ENCODE data around the gene IQCK.

IQCK gene

DNA sequence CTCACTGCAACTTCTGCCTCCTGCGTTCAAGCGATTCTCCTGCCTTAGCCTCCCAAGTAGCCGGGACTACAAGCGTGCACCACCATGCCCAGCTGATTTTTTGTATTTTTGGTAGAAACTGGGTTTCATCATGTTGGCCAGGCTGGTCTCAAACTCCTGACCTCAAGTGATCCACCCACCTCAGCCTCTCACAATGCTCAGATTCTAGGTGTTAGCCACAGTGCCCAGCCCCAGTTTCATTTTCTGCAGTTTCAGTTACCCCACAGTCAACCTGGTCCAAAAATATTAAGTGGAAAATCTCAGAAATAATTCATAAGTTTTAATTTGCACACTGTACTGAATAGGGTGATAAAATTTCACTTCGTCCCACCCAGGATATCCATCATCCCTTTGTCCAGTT, 28.7 kb upstream of the IQCK start:
- H3K4me1 ChIP-seq (ENCODE audit: low read length), result no peaks in the 10 kb centered on the region
- peaks cover 12% of the 10 kb centered on the region for H3K36me3 ChIP-seq (replicated peaks; ENCODE audit: low read depth, low read length)
- no peaks in the 10 kb centered on the region for H3K79me2 ChIP-seq (ENCODE audit: low read length)
- no peak overlapping the region for H2AFZ ChIP-seq (ENCODE audit: low read depth, low read length)
- no peaks in the 10 kb centered on the region for H4K20me1 ChIP-seq (ENCODE audit: insufficient read depth, low read length)
- H3K27ac ChIP-seq (ENCODE audit: low read length), result no peak overlapping the region
- no peak overlapping the region for H3K9ac ChIP-seq (ENCODE audit: low read length)
- H3K4me2 ChIP-seq (ENCODE audit: low read length), result no peak overlapping the region
- no peaks in the 10 kb centered on the region for H3K9me3 ChIP-seq (ENCODE audit: insufficient read depth, low read length)
- no peak for TF ChIP-seq EZH2phosphoT487 (IDR thresholded peaks at IDR 0.05; ENCODE audit: low read depth)
- TF ChIP-seq, protein P1, sequence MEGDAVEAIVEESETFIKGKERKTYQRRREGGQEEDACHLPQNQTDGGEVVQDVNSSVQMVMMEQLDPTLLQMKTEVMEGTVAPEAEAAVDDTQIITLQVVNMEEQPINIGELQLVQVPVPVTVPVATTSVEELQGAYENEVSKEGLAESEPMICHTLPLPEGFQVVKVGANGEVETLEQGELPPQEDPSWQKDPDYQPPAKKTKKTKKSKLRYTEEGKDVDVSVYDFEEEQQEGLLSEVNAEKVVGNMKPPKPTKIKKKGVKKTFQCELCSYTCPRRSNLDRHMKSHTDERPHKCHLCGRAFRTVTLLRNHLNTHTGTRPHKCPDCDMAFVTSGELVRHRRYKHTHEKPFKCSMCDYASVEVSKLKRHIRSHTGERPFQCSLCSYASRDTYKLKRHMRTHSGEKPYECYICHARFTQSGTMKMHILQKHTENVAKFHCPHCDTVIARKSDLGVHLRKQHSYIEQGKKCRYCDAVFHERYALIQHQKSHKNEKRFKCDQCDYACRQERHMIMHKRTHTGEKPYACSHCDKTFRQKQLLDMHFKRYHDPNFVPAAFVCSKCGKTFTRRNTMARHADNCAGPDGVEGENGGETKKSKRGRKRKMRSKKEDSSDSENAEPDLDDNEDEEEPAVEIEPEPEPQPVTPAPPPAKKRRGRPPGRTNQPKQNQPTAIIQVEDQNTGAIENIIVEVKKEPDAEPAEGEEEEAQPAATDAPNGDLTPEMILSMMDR (IDR thresholded peaks at IDR 0.05; ENCODE audit: low read depth, low read length), result no peak
- H3K27me3 ChIP-seq (ENCODE audit: low read depth, low read length), result no peaks in the 10 kb centered on the region
- no peak overlapping the region for H3K4me3 ChIP-seq (ENCODE audit: low read length)

DNA sequence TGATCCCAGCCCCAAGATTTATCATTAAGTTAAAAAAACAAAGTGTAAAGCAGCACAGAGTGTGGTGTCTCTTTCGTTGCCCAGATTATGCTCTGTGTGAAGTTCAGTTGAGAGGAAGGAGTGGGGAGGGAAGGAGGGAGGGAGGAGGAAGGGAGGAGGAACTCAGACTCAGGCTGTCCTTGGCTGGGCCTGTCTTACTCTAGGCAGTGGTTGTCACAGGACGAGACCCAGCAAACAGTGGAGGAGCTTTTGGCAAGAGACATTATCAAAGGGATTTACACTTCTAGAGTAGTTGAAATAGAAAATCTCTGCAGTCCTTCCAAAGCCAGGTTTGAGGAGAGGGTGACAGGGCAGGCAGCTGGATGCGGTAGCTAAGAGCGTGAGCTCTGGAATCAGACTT, 27.9 kb upstream of the IQCK start:
- no peak overlapping the region for H3K4me3 ChIP-seq (ENCODE audit: low read length)
- no peak overlapping the region for H2AFZ ChIP-seq (ENCODE audit: low read depth, low read length)
- no peaks in the 10 kb centered on the region for H3K9me3 ChIP-seq (ENCODE audit: insufficient read depth, low read length)
- no peaks in the 10 kb centered on the region for H3K79me2 ChIP-seq (ENCODE audit: low read length)
- no peaks in the 10 kb centered on the region for H3K4me1 ChIP-seq (ENCODE audit: low read length)
- no peaks in the 10 kb centered on the region for H3K27me3 ChIP-seq (ENCODE audit: low read depth, low read length)
- H3K9ac ChIP-seq (ENCODE audit: low read length), result no peak overlapping the region
- H3K27ac ChIP-seq (ENCODE audit: low read length), result no peak overlapping the region
- H3K4me2 ChIP-seq (ENCODE audit: low read length), result no peak overlapping the region
- H3K36me3 ChIP-seq (replicated peaks; ENCODE audit: low read depth, low read length), result peaks cover 9% of the 10 kb centered on the region
- no peaks in the 10 kb centered on the region for H4K20me1 ChIP-seq (ENCODE audit: insufficient read depth, low read length)
- TF ChIP-seq EZH2phosphoT487 (IDR thresholded peaks at IDR 0.05; ENCODE audit: low read depth), result no peak
- TF ChIP-seq, protein P1 (IDR thresholded peaks at IDR 0.05; ENCODE audit: low read depth, low read length), result no peak

DNA sequence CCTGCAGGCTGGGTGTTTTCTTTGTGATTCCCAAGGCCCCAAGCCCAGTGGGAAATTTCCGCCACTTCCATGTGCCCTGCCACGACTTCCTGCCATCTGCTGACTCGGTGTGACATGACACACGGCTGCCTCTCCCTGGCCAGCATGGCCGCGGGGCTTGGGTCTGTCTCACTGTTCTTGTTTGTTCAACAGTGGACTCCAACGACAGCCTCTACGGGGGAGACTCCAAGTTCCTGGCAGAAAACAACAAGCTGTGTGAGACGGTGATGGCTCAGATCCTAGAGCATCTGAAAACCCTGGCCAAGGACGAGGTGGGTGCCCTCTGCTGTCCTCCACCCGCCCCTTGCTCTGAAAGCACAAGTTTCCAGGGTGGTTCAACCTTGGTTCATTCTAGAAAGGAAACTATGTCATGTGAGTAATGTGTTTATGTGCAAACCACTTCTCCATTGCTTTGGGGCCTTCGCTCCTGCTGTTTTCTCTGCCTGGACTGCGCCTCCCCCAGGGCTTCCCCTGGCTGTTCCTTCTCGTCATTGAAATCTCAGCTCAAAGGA, 26.8 kb upstream of the IQCK start:
- Histone ChIP-seq H2AFZ (ENCODE audit: low read depth, low read length) (no peak overlapping the region), H3K27ac (ENCODE audit: low read length) (no peak overlapping the region), H3K27me3 (ENCODE audit: low read depth, low read length) (no peaks in the 10 kb centered on the region), H3K4me2 (ENCODE audit: low read length) (no peak overlapping the region), H3K36me3 (replicated peaks; ENCODE audit: low read depth, low read length) (peaks cover 4% of the 10 kb centered on the region), H3K9ac (ENCODE audit: low read length) (no peak overlapping the region), H3K4me3 (ENCODE audit: low read length) (no peak overlapping the region), H3K9me3 (ENCODE audit: insufficient read depth, low read length) (no peaks in the 10 kb centered on the region), H4K20me1 (ENCODE audit: insufficient read depth, low read length) (no peaks in the 10 kb centered on the region), H3K4me1 (ENCODE audit: low read length) (no peaks in the 10 kb centered on the region), H3K79me2 (ENCODE audit: low read length) (no peaks in the 10 kb centered on the region)
- TF ChIP-seq, protein P1 (IDR thresholded peaks at IDR 0.05; ENCODE audit: low read depth, low read length), result no peak
- no peak for TF ChIP-seq EZH2phosphoT487 (IDR thresholded peaks at IDR 0.05; ENCODE audit: low read depth)

DNA sequence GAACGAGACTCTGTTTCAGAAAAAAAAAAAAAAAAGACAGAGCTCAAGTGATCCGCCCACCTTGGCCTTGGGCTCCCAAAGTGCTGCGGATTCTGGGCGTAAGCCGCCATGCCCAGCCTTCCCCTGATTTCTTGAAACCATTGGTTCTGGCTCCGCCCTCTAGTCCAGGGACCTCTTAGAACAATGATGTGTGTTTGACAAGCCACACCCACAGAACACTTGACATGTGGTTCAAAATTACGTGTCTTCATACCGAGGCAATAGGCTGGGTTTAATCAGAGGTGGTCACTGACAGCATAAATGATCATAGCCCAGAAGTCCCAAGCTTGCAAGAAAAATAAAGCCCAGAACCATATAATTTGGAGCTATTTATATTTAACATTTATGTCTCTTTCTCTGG, 23.1 kb upstream of the IQCK start:
- Histone ChIP-seq H3K27ac (ENCODE audit: low read length) (no peak overlapping the region), H3K36me3 (replicated peaks; ENCODE audit: low read depth, low read length) (peaks cover 25% of the 10 kb centered on the region), H3K9ac (ENCODE audit: low read length) (no peak overlapping the region), H3K9me3 (ENCODE audit: insufficient read depth, low read length) (no peaks in the 10 kb centered on the region), H2AFZ (ENCODE audit: low read depth, low read length) (no peak overlapping the region), H3K79me2 (ENCODE audit: low read length) (no peaks in the 10 kb centered on the region; the same call in 1 of the 2 replicates), H4K20me1 (ENCODE audit: insufficient read depth, low read length) (0 out of 2 replicates have a peak, but pooled peaks cover 3% of the 10 kb centered on the region), H3K4me3 (ENCODE audit: low read length) (no peak overlapping the region), H3K27me3 (ENCODE audit: low read depth, low read length) (no peaks in the 10 kb centered on the region), H3K4me1 (ENCODE audit: low read length) (peaks cover 7% of the 10 kb centered on the region), H3K4me2 (ENCODE audit: low read length) (no peak overlapping the region)
- TF ChIP-seq EZH2phosphoT487 (IDR thresholded peaks at IDR 0.05; ENCODE audit: low read depth), result no peak
- TF ChIP-seq, protein P1 (IDR thresholded peaks at IDR 0.05; ENCODE audit: low read depth, low read length), result no peak
